ENCODE results near the gene PIRT.

The PIRT gene

DNA sequence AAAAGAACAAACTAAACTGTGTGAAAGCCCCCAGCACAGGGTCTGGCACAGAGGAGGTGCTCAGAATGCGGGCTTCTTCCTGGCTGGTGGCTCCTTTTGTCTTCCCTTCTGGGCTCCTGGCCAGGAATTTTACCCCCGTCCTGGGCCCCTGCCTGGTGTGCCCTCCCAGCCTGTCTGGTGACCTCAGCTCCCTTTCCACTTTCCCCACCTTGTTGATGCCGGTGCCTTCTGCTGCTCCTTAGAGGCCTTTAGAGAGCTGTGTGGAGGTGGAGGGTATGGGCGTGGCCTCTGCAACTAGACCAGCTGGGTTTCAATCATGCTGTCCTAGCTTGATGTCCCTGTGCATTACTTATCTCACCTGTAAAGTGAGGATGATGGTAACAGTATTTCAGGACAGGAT, 16.8 kb downstream of the PIRT start:
- TF ChIP-seq, protein P1, sequence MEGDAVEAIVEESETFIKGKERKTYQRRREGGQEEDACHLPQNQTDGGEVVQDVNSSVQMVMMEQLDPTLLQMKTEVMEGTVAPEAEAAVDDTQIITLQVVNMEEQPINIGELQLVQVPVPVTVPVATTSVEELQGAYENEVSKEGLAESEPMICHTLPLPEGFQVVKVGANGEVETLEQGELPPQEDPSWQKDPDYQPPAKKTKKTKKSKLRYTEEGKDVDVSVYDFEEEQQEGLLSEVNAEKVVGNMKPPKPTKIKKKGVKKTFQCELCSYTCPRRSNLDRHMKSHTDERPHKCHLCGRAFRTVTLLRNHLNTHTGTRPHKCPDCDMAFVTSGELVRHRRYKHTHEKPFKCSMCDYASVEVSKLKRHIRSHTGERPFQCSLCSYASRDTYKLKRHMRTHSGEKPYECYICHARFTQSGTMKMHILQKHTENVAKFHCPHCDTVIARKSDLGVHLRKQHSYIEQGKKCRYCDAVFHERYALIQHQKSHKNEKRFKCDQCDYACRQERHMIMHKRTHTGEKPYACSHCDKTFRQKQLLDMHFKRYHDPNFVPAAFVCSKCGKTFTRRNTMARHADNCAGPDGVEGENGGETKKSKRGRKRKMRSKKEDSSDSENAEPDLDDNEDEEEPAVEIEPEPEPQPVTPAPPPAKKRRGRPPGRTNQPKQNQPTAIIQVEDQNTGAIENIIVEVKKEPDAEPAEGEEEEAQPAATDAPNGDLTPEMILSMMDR (IDR thresholded peaks at IDR 0.05; ENCODE audit: low read depth, low read length, missing control alignments): no peak
- H3K4me3 ChIP-seq (ENCODE audit: low read depth, low read length): no peak overlapping the region
- no peaks in the 10 kb centered on the region for H3K36me3 ChIP-seq (replicated peaks)
- H3K27me3 ChIP-seq (replicated peaks): no peaks in the 10 kb centered on the region
- DNase-seq: no peak
- in situ Hi-C loops (cut with HindIII; ENCODE audit: low pct_ligation_motif_present, low sequenced_read_pairs): no loop called here
- H3K27ac ChIP-seq: no peak overlapping the region

DNA sequence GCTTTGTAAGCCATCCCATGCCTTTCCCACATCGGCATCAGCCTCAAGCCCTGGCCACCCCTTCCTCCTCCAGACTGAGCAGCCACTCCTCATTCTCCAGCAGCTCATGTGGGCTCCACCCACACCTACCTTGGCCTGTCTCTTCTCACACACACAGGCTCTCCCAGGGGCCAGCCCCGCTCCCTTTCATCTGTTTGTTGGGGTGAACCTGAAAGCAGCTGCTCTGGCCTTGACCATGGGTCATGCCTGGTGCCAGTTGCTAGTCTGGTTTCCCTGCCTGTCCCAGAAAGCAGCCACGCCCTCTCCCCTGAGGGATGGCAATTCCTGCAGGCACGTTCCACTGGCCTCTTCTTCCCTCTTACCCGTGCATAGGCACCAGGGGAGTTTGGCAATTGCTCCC, 22.6 kb downstream of the PIRT start:
- no peaks in the 10 kb centered on the region for H3K36me3 ChIP-seq (replicated peaks)
- no peak overlapping the region for H3K27ac ChIP-seq
- no peak overlapping the region for H3K4me3 ChIP-seq (ENCODE audit: low read depth, low read length)
- no peaks in the 10 kb centered on the region for H3K27me3 ChIP-seq (replicated peaks)
- in situ Hi-C loops (cut with HindIII; ENCODE audit: low pct_ligation_motif_present, low sequenced_read_pairs): no loop called here
- TF ChIP-seq, protein P1 (IDR thresholded peaks at IDR 0.05; ENCODE audit: low read depth, low read length, missing control alignments): no peak
- no peak for DNase-seq

DNA sequence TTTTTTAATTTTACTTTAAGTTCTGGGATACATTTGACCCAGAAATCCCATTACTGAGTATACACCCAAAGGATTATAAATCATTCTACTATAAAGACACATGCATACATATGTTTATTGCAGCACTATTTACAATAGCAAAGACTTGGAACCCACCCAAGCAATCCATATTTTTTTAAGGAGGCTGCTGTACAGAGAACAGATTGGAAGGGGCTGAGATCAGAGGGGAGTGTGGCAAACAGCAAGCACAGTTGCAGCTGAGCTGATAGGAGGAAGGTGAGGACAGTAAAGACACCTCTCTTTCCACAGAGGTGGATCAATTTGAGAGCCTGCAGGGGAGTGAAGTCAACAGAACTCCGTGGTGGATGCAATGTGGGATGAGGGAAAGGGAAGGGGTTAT, 23.8 kb downstream of the PIRT start:
- TF ChIP-seq, protein P1 (IDR thresholded peaks at IDR 0.05; ENCODE audit: low read depth, low read length, missing control alignments): no peak
- DNase-seq: no peak
- Histone ChIP-seq H3K4me3 (ENCODE audit: low read depth, low read length) (no peak overlapping the region), H3K27ac (no peak overlapping the region), H3K27me3 (replicated peaks) (no peaks in the 10 kb centered on the region), H3K36me3 (replicated peaks) (no peaks in the 10 kb centered on the region)
- in situ Hi-C loops (cut with HindIII; ENCODE audit: low pct_ligation_motif_present, low sequenced_read_pairs): no loop called here

DNA sequence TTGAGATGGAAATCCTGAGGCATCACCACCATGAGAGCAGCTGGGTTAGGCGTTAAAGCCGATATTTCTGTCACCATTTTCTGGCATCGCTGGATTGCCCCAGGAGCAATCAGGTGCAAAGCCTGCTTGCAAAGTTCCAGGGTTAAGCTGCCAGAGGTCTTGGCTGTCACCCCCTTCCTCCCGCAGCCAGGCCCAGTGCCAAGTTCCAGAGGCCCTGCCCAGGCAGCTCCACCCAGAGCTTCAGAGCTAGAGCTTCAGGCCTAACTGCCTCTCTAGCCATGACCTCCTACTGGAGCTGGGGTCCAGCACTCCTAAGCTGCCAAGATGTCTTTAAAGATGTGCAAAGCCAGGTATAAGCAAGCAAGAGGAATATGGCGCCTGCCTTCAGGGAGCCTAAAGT, 25.2 kb downstream of the PIRT start:
- in situ Hi-C loops (cut with HindIII; ENCODE audit: low pct_ligation_motif_present, low sequenced_read_pairs): no loop called here
- Histone ChIP-seq H3K4me3 (ENCODE audit: low read depth, low read length) (no peak overlapping the region), H3K27me3 (replicated peaks) (no peaks in the 10 kb centered on the region), H3K36me3 (replicated peaks) (no peaks in the 10 kb centered on the region), H3K27ac (no peak overlapping the region)
- TF ChIP-seq, protein P1 (IDR thresholded peaks at IDR 0.05; ENCODE audit: low read depth, low read length, missing control alignments): no peak
- no peak for DNase-seq

DNA sequence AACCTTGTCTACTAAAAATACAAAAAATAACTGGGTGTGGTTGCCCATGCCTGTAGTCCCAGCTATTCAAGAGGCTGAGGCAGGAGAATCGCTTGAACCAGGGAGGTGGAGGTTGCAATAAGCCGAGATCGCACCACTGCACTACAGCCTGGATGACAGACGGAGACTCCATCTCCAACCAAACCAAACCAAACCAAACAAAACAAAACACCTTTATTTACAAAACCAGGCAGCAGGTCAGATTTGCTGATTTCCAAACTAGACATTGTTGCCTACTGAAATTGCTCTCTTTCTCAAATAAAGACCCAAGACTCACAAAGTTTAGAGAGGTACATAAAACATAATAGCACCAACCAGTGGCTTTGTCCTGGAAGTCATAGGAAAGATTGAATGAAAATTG, 28.3 kb downstream of the PIRT start:
- TF ChIP-seq, protein P1 (IDR thresholded peaks at IDR 0.05; ENCODE audit: low read depth, low read length, missing control alignments): no peak
- H3K27ac ChIP-seq: no peak overlapping the region
- no peak overlapping the region for H3K4me3 ChIP-seq (ENCODE audit: low read depth, low read length)
- no peak for DNase-seq
- H3K27me3 ChIP-seq (replicated peaks): no peaks in the 10 kb centered on the region
- H3K36me3 ChIP-seq (replicated peaks): no peaks in the 10 kb centered on the region
- in situ Hi-C loops (cut with HindIII; ENCODE audit: low pct_ligation_motif_present, low sequenced_read_pairs): no loop called here

DNA sequence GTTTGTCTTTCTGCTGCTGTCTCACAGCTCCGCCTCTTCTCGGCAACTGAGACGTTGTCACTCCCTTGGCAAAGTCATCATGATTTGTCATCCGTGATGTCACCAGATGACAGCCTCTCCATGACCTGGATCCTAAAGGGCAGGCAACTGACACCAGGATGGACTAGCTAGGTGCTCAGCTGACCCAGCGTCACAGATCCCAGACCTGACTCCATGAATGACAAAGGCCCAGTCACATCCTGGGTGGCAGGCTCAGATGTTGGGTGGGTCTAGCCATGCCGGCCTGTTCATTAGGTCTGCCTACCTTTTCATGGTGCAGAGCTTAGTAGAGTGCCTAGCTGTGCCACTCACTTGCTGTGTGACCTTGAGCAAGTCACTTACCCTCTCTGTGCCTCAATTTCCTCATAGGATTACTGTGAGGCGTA, 30.2 kb downstream of the PIRT start:
- TF ChIP-seq, protein P1 (IDR thresholded peaks at IDR 0.05; ENCODE audit: low read depth, low read length, missing control alignments): no peak
- Histone ChIP-seq H3K36me3 (replicated peaks) (no peaks in the 10 kb centered on the region), H3K4me3 (ENCODE audit: low read depth, low read length) (no peak overlapping the region), H3K27ac (no peak overlapping the region), H3K27me3 (replicated peaks) (no peaks in the 10 kb centered on the region)
- in situ Hi-C loops (cut with HindIII; ENCODE audit: low pct_ligation_motif_present, low sequenced_read_pairs): no loop called here
- DNase-seq: no peak
